ENCODE data around the gene SLC25A47. TPM values are rescaled to one million over a fixed set of nuclear protein-coding genes. Genes with fewer than 3 reads are reported as not detected.

The SLC25A47 gene
- total RNA-seq, 1 experiment from 2014 or later: 0.13 TPM

GRCh38 chr14:100350276-100350926 lies 27.3 kb downstream of the SLC25A47 start:
- Mint-ChIP-seq H3K36me3 (ENCODE audit: insufficient read depth in 1 of 3, low read depth in 3 of 3) (peaks cover 54 to 80% (median 67%) of the 10 kb centered on the region in 3 experiments), H3K27ac (no peak overlapping the region; a peak in 1 of 7 replicates)
- H3K4me2 ChIP-seq (ENCODE audit: insufficient read depth, insufficient read length, low read length): no peak overlapping the region

More at GRCh38 chr14:100350276-100350926, 27.3 kb downstream of the SLC25A47 start:
- Histone ChIP-seq H3K56ac (ENCODE audit: insufficient read length, low read depth, low read length) (no peak overlapping the region), H3K79me1 (ENCODE audit: insufficient read depth, low read depth, low read length, poor library complexity, severe bottlenecking) (no peaks in the 10 kb centered on the region), H4K5ac (ENCODE audit: insufficient read length, low read depth, low read length) (no peak overlapping the region), H3K18ac (ENCODE audit: insufficient read length, low read depth, low read length) (no peak overlapping the region), H3K14ac (ENCODE audit: insufficient read depth, low read length) (no peak overlapping the region), H3K4ac (ENCODE audit: low read depth, low read length) (no peak overlapping the region), H3T11ph (ENCODE audit: low read length) (no peak overlapping the region), H4K91ac (ENCODE audit: insufficient read length, low read depth, low read length) (no peak overlapping the region), H2AK5ac (ENCODE audit: insufficient read length, low read length) (no peak overlapping the region), H3K4me1 (ENCODE audit: insufficient read depth, low read length) (no peaks in the 10 kb centered on the region), H3K23ac (ENCODE audit: insufficient read length, low read depth, low read length) (no peak overlapping the region), H3K27me3 (ENCODE audit: insufficient read depth, low read length) (no peaks in the 10 kb centered on the region), H2BK12ac (ENCODE audit: insufficient read length, low read depth, low read length) (no peak overlapping the region), H3K23me2 (ENCODE audit: insufficient read length, low read depth, low read length, poor library complexity, severe bottlenecking) (no peaks in the 10 kb centered on the region), H2BK15ac (ENCODE audit: low read depth, low read length) (no peak overlapping the region), H3K9me3 (ENCODE audit: control insufficient read depth, low read depth, low read length) (no peaks in the 10 kb centered on the region), H2AFZ (ENCODE audit: low read length) (no peak overlapping the region), H2BK20ac (ENCODE audit: low read depth, low read length, poor library complexity, severe bottlenecking) (no peak overlapping the region), H2BK120ac (ENCODE audit: low read depth, low read length, poor library complexity, severe bottlenecking) (no peak overlapping the region), H3K27ac (ENCODE audit: insufficient read length, low read depth, low read length) (no peak overlapping the region), H3K79me2 (ENCODE audit: insufficient read depth, low read length) (no peaks in the 10 kb centered on the region), H4K8ac (replicated peaks; ENCODE audit: insufficient read length, low read depth, low read length) (no peak overlapping the region), H2BK5ac (ENCODE audit: insufficient read length, low read length) (no peak overlapping the region), H4K20me1 (ENCODE audit: control insufficient read depth, insufficient read depth, insufficient read length) (no peaks in the 10 kb centered on the region), H3K9ac (ENCODE audit: extremely low read depth, insufficient read length, low read length) (no peak overlapping the region)
- Mint-ChIP-seq H3K9me3 (no peaks in the 10 kb centered on the region; a peak in 1 of 5 replicates), H3K27me3 (ENCODE audit: low read depth) (no peaks in the 10 kb centered on the region), H3K4me1 (no peaks in the 10 kb centered on the region), H3K4me3 (no peak overlapping the region)
- DNase-seq: no peak
- TF ChIP-seq CTCF (conservative IDR thresholded peaks at IDR 0.05): no peak
- no CpG with 5 or more reads among the region's 11 CpGs for WGBS (ENCODE audit: extremely low coverage, insufficient read length, low lambda C conversion rate)
